GM08714 (cell line): ENCODE data around the gene AUP1.

ENCODE experiments used
- H3K4me3 ChIP-seq: fragments of 200-500 bp; sonication (Bioruptor generic); 2 replicates; pipeline ENCODE4 v1.5.1; 2014; ENCODE audit warnings: mild to moderate bottlenecking, low read length, inconsistent platforms
- ZNF274 ChIP-seq: IDR thresholded peaks from 2 replicates; pipeline ENCODE4 v1.6.1; 2012; ENCODE audit warnings: mild to moderate bottlenecking, low read depth, low read length

Gene AUP1

DNA sequence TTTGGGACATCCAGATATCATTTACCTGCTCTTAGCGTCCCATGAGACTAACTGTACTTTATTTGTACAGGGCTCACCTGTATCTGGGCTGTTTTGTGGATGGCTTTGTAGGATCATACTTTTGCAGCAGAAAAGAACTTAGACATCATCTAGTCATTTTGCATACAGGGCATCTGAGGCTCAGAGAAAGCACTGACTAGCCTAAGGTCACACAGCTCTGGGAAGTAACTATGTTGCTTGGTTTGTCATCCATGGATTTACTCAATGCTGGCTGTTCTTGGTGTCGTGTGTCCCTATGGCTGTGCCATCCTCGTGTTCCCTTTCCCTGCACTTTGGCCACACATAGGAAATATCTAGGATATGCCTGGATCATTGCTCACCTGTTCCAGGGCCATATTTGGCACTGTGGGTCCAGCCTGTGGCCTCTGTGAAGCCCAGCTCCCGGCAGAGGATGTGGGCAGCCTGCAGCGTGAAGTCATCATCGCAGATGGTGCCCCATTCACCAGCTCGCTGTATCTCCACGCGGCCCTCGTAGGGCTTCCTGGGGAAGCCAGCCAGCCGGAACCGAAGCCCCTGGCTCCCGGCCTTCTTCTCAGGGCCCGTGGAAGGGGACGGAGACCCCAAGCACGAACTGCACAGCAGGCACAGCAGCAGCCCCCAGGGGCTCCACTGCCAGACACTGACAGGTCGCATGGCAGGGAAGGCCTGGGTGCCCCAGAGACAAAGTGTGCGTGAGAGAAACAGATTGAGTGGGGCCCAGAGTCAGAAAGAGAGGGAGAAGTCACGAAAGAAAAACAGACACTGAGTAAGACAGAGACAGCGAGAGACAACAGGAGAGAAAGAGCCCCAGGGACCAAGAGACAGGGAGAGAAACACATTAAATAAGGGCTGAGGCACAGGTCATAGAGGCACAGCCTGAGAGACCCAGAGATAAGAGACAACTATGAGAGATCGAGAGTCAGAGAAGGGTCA lies 22.7 kb upstream of the AUP1 start:
- peak overlapping the region; percentile 48; the same call in 1 of the 2 replicates for H3K4me3 ChIP-seq
- TF ChIP-seq ZNF274 = no peak

DNA sequence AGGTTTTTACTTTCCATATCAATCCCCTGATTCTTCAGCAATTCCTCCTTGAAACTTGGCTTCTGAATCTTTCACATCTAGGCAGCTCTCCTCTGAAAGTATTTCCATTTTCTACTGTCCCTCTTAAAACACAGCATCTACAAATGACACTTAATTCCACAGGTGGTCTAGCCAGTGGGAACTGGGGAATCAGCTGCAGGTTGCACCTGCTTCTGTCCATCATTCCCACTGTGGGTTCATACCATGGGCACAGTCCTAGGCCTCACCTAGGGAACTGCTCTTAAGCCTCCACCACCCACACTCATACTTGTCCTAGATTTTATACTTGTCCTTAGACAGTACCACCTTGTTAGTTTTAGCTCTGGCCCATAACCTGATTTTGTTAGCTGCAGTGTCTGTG lies 22.0 kb upstream of the AUP1 start:
- H3K4me3 ChIP-seq = peak overlapping the region; percentile 48; the same call in 1 of the 2 replicates

DNA sequence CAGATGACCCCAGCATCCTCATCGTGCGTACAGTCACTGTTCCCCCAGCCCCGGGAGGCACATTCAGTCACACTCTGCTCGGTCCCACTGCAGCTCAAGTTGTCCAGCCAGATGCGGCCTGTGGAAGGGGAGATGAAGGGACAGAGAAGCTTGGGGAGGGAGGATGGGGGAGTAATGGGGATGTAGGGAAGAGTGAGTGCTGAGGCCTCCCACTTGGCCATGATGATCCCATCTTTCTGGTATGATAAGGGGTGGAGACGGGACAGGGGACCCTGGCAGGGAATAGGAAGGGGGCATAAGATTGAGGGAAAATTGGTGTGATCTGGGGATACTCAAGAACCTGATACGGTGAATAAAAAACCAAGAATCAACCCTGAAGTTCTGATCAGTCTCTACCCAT lies 20.7 kb upstream of the AUP1 start:
- peak overlapping the region; percentile 53; the same call in 1 of the 2 replicates for H3K4me3 ChIP-seq
- TF ChIP-seq ZNF274 = no peak

More for the DNA sequence above, 22.0 kb upstream of the AUP1 start:
- no peak for TF ChIP-seq ZNF274

DNA sequence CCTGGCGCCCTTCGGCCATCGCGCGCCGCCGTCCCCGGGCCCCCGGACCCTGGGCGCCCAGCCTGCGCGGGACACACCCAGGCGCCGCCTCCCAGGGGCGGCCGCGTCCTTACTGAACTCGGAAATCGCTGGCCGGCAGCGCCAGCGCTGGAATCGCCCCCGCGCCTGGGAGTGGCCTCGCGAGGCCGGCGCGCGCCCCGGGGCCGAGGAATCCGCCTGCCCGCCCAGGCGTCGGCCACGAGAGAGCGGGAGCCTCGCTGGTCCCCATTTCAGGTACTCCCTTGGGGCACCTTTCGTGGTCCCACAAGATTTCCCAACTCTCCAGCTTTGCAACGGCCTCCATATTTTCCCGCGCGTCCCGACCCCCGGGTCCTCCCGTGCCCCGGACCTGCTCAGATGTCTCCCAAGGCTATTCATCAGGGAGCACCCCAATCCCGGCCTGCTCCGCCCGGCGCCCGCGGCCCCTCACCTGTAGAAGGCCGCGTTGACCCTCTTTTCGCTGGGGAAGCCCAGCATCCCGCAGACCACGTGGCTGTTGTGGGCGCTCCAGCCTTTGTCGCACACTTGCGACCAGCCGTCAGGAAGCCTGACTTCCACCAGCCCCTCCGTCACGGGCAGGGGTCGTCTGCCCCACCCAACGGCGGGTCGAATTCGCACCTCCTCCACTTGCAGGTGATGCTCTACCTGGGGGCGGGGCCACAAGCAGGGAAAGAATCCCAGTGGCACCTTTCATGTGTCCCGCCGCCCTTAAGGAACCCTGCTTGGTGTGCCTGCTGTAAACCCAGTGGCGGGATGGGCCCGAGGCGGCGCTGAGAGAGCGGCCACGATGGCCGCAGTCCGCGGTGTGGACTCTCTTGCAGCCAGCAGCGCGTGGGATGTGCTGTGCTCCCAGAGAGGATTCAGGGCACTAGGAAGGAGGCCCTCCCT lies 19.7 kb upstream of the AUP1 start:
- peak overlapping the region; percentile 53; the same call in 1 of the 2 replicates for H3K4me3 ChIP-seq
- TF ChIP-seq ZNF274 = no peak

DNA sequence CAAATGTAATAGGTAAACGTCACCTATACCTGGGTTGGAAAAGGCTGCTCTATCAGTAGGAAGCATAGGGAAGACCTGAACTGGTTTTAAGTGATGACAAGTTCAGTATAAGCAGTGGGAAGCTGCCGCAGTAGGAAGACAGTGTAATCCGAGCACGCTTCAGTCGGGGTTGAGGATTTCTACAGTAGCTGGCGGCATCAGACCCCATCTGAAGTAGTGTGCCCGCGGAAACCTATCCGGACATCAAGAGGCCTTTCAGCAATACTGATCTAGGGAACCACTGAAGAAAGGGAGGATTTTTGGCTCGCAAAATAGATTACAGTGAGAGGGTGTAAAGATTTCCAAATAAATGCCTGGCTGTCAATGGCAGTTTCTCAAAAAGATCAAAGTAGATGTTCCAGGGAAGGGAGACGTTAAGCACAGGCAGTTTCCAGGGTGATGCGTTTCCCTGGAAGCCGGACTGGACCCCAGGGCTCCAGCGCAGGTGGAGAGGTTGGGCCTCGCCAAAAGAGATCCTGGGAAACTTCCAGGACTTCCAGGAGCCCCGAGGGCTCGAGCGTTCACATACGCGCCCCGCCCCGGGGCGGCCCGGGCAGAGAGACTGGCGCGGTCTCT lies 18.9 kb upstream of the AUP1 start:
- H3K4me3 ChIP-seq = peak overlapping the region; percentile 53; the same call in 1 of the 2 replicates
- TF ChIP-seq ZNF274 = no peak

DNA sequence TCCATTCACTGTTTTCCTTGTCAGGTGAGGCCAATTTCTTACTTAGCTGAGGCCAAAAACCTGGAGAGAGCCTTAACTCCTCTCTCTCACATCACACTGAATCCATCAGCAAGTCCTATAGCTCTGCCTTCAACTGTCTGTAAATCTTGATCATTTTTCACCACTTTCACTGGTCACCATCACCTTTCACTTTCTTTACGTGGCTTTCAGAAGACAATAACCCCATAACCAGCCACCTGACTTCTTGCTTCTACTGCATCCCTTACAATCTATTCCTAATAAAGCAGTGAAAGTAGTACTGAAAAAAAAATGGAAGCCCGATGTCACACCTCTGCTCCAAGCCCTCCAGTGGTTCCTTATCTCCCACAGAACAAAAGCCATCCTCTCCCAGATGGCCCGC lies 16.5 kb upstream of the AUP1 start:
- TF ChIP-seq ZNF274 = no peak
- no peak overlapping the region for H3K4me3 ChIP-seq

DNA sequence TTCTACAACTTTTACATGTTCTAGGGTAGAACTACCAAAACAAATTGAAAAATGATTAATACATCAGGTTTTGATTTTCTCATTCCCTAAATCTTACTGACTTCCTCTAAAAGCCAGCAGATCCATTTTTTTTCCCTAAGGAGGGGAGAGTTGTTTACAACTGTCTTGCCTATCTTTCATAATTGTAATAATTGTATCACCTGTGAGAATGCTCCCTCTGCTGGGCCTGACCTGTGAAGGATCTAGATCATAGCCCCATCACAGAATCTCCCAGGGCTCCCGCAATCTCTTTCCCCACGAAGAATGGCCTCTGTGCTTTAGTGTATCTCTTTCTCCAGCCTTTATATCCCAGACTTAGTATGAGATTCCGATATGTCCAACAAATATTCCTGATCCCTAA lies 15.1 kb upstream of the AUP1 start:
- H3K4me3 ChIP-seq = no peak overlapping the region
- TF ChIP-seq ZNF274 = no peak

DNA sequence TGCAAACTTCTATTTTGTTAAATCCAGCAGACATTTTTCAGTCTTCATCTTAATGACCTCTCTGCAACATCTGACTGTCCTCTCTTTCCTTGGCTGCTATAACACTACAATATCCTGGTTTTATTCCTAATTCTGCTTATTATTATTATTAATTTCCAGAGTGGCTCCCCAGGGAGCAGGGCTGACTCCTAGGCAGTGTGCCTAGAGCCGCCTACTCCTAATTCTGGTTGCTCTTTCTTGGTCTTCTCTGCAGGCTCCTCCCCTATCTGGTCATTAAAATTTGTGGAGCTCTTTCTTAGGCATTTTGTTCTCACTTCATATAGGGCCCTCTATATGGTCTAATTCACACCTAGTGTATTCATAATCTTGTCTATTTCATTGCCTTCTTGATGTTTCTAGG lies 13.5 kb upstream of the AUP1 start:
- no peak overlapping the region for H3K4me3 ChIP-seq
- no peak for TF ChIP-seq ZNF274

DNA sequence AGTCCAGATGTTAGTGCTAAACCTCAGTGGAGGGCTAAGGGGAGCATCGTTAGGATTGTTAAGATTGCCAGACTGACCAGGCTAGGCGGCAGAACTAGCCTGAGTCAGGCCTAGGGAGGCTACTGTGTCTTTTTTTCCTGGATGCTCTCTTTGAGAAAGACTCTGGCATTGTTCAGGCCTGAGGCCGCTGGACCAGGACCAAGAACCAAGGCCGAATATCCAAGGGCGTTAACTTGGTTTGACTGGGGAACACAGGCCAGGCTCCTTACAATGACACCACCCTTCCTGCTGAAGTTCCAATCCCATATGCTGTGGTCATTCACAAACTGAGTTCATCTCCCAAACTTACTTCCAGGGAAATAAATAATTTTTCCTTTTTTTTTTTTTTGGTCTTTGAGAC lies 10.8 kb upstream of the AUP1 start:
- no peak overlapping the region for H3K4me3 ChIP-seq
- no peak for TF ChIP-seq ZNF274

DNA sequence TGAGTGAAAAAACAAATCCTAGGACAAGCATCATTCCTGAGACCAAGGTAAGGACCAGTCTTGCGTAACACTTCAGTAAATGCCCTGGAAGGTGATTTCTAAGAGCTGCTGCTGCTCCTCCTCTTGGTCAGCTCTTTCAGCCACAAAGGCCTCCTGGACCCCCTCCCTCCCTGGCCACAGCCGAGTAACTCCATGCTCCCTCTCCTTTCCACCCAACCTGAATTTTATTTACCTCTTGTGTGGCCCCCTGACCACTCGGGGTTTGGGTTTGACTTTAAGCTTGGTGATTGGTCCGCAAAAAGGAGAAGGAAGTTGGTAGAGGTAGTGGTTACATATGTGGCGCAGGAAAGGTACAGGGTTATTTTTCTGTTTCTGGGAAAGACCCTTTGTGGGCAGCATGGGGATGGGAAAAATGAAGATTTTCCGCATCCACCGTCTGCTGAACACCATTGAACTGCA lies 9.4 kb upstream of the AUP1 start:
- no peak overlapping the region; the same call in 1 of the 2 replicates for H3K4me3 ChIP-seq
- no peak for TF ChIP-seq ZNF274

DNA sequence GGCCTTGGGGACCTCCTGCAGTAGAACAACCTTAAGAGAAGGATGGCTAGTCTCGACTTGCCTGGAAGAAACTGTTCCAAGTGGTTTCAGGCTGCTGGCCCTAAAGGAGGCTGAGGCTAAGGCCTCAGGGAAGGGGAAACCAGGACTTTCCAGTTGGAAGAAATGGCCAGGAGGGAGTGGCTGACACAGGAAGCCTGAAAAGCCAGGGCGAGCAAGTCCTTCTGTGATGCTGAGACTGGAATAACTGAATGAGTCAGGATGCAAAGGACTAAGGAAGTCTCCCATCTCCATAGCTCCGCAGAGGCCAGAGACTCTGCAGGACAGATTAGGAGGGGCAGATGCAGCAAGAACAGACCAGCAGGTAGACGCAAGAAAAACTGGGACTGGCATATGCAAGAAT lies 7.6 kb upstream of the AUP1 start:
- no peak for TF ChIP-seq ZNF274

DNA sequence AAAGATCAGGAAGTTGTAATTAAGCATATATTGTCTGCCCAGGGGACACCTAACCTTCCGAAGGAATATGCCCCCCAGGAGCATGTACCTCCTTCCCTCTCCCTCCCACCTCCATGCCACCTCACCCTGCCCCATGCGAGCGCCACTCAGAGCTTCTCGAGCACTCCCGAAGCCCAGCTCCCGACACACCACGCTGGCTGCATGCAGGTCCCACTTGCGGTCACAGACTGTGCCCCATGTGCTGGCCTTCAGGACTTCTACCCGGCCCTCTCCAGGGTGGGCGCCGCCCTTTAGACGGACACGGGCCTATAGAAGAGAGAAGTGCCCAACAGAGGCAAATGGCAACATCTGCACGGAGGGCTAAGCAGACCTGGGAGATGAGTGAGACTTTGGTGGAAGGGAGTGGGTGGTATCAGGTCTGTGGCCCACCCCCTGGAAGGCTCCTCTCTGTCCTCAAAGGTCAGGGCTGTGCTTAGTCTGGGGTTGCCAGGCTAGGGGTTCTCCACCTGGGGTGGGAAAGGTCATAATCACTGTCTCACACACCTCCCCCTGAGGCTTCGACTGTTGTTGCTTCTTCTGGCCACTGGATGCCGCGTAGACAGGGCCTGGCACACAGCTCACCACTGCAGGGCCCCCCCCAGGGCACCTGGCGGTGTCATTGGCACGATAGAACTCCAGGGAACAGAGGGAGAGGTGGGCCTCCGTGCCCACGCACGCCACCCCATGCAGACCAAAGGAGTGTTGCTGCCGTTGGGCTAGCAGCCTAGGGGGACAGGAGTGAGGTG lies 6.9 kb upstream of the AUP1 start:
- TF ChIP-seq ZNF274 = no peak
- no peak overlapping the region for H3K4me3 ChIP-seq

More for the DNA sequence above, 7.6 kb upstream of the AUP1 start:
- H3K4me3 ChIP-seq = no peak overlapping the region

DNA sequence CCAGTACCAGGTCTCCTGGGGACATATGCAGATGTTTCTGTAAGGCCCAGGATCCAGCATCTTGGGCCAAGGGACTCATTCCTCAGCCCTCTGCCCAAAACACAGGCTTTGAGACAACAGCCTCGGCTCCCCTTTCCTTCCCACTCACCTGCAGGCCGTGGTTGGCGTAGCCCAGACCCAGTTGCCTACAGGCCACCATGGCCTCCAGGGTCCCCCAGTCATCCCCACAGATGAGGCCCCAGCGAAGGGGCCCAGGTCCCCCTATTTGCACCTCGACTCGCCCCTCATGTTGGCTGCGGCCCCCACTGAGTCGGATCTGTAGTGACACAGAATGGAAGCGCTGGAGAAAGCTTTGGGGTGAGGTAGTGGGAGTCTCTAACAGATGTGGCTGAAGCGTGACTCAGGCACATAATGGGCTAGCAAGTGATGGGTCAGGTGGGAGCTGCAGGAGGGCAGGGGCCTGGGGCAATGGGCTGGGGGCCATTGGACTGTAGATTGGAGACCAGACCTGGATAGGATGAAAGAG lies 6.0 kb upstream of the AUP1 start:
- no peak for TF ChIP-seq ZNF274
- no peak overlapping the region for H3K4me3 ChIP-seq
